AG04450 (cell line): ENCODE data around the gene TBC1D2. TPM values are rescaled to one million over a fixed set of nuclear protein-coding genes. Genes with fewer than 3 reads are reported as not detected.

Experiments
- CTCF ChIA-PET: fragments of 300-600, 350-600 bp; formaldehyde crosslinking; extraction: SDS; loops from one replicate; lab custom pipeline; 2022; ENCODE audit warnings: antibody characterized with exemption, inconsistent platforms; lab: Charles Lee
- POLR2A ChIA-PET: fragments of 350-600 bp; formaldehyde crosslinking; extraction: SDS; loops from one replicate; lab custom pipeline; 2021; ENCODE audit warnings: antibody characterized with exemption, inconsistent platforms; lab: Yijun Ruan, JAX
- DNase-seq: peaks from one replicate; pipeline ENCODE4 v3.0.0-alpha.2; 2011; ENCODE audit warnings: low read depth, low spot score
- H3K27ac ChIP-seq: one replicate; pipeline ENCODE4 v1.5.1; 2012; ENCODE audit warnings: low read depth, low read length, control low read depth
- H3K27me3 ChIP-seq: one replicate; pipeline ENCODE4 v1.6.0; 2012; ENCODE audit warnings: low read length; ENCODE audit not compliant: control insufficient read depth, insufficient read depth
- H3K4me3 ChIP-seq: 2 replicates; pipeline ENCODE4 v1.5.1; 2011; ENCODE audit warnings: mild to moderate bottlenecking, low read depth, low read length, control low read depth
- H3K9me3 ChIP-seq: 2 replicates; pipeline ENCODE4 v1.5.1; 2012; ENCODE audit warnings: low read length; ENCODE audit not compliant: control insufficient read depth, insufficient read depth
- polyA plus RNA-seq: library from polyadenylated mRNA; depleted of rRNA; stranded (reverse); fragments of >200 nt; gene quantifications from 2 replicates; pipeline ENCODE4 v1.2.3, GENCODE V29; 2011
- TF ChIP-seq, protein P1 (sequence below): IDR thresholded peaks from 2 replicates; pipeline ENCODE4 v1.5.1; 2011; ENCODE audit warnings: low read depth, low read length, control low read depth, inconsistent platforms

TBC1D2 gene
- polyA plus RNA-seq, 1 experiment: 17.2 TPM

- peak overlapping the region; percentile 90 for H3K4me3 ChIP-seq
- TF ChIP-seq, protein P1, sequence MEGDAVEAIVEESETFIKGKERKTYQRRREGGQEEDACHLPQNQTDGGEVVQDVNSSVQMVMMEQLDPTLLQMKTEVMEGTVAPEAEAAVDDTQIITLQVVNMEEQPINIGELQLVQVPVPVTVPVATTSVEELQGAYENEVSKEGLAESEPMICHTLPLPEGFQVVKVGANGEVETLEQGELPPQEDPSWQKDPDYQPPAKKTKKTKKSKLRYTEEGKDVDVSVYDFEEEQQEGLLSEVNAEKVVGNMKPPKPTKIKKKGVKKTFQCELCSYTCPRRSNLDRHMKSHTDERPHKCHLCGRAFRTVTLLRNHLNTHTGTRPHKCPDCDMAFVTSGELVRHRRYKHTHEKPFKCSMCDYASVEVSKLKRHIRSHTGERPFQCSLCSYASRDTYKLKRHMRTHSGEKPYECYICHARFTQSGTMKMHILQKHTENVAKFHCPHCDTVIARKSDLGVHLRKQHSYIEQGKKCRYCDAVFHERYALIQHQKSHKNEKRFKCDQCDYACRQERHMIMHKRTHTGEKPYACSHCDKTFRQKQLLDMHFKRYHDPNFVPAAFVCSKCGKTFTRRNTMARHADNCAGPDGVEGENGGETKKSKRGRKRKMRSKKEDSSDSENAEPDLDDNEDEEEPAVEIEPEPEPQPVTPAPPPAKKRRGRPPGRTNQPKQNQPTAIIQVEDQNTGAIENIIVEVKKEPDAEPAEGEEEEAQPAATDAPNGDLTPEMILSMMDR: no peak
- no peaks in the 10 kb centered on the region; the same call in 1 of the 2 replicates for H3K9me3 ChIP-seq
- no peaks in the 10 kb centered on the region for H3K27me3 ChIP-seq
- ChIA-PET CTCF (no interaction called here), POLR2A (no interaction called here)
- DNase-seq: no peak
- H3K27ac ChIP-seq: peak overlapping the region; percentile 12
Measured at GRCh38 chr9:98253565-98253964, 1.9 kb downstream of the TBC1D2 start.

- DNase-seq: no peak
- TF ChIP-seq, protein P1: no peak
- ChIA-PET CTCF (interaction anchor here (0.7 kb wide), 1 partner anchor 34 kb away, joined by 3 read pairs; no protein-coding TSS in a partner anchor), POLR2A (interaction anchor here (1.0 kb wide), 1 partner anchor 28 kb away, joined by 3 read pairs; no protein-coding TSS in a partner anchor)
- H3K9me3 ChIP-seq: no peaks in the 10 kb centered on the region; the same call in 1 of the 2 replicates
- H3K27me3 ChIP-seq: no peaks in the 10 kb centered on the region
- no peak overlapping the region for H3K27ac ChIP-seq
- H3K4me3 ChIP-seq: no peak overlapping the region
Measured at GRCh38 chr9:98251551-98251950, 3.9 kb downstream of the TBC1D2 start.

DNA sequence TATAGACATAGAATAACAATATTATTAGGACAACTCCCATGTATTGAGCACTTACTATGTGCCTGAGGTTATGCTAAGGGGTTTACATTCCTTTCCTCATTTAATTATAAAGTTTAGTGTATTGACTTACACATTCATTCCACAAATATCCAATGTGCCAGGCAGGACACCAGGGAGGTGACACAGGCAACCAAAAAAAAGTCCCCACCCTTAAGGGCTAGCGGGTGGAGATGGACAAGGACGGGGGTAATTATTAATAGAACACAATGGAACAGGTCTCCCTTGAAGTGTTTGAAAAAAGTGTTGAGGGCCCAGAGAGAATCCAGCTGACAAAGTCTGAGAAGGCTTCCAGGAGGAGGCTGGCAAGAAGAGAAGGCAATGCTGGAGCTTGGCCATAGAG, 5.7 kb downstream of the TBC1D2 start:
- no peak for DNase-seq
- Histone ChIP-seq H3K27ac (peak overlapping the region; percentile 65), H3K9me3 (no peaks in the 10 kb centered on the region; the same call in 1 of the 2 replicates), H3K4me3 (no peak overlapping the region), H3K27me3 (no peaks in the 10 kb centered on the region)
- POLR2A ChIA-PET: no interaction called here
- CTCF ChIA-PET: no interaction called here
- TF ChIP-seq, protein P1: no peak

- no peaks in the 10 kb centered on the region; the same call in 1 of the 2 replicates for H3K9me3 ChIP-seq
- TF ChIP-seq, protein P1: no peak
- ChIA-PET POLR2A (interaction anchor here (0.5 to 0.6 kb wide), 2 partner anchors 25 to 326 kb away, joined by 3 to 8 read pairs; no protein-coding TSS in a partner anchor), CTCF (interaction anchor here (1.0 to 1.2 kb wide), 2 partner anchors 15 to 41 kb away, joined by 3 to 4 read pairs; no protein-coding TSS in a partner anchor)
- no peak overlapping the region for H3K4me3 ChIP-seq
- DNase-seq: peak; percentile 84
- H3K27ac ChIP-seq: peak overlapping the region; percentile 99
- no peaks in the 10 kb centered on the region for H3K27me3 ChIP-seq
Measured at GRCh38 chr9:98248737-98249474, 6.5 kb downstream of the TBC1D2 start.
